Endothelial cell of umbilical vein (primary cell): ENCODE results near the gene SH3TC1.

Experiments used
- EZH2 ChIP-seq: IDR thresholded peaks from 2 replicates; pipeline ENCODE4 v1.6.1; 2012; ENCODE audit warnings: borderline replicate concordance, low read depth, mild to moderate bottlenecking, moderate library complexity, low read length, inconsistent platforms; ENCODE audit not compliant: severe bottlenecking
- MYC ChIP-seq: IDR thresholded peaks from one replicate; pipeline ENCODE4 v1.6.1; 2011; ENCODE audit warnings: mild to moderate bottlenecking, low read depth, low read length
- POLR2A ChIP-seq: IDR thresholded peaks from 2 replicates; pipeline ENCODE4 v1.6.1; 2012; ENCODE audit warnings: low read depth, mild to moderate bottlenecking, control low read depth, low read length
- POLR2AphosphoS5 ChIP-seq: IDR thresholded peaks from 2 replicates; pipeline ENCODE4 v1.6.1; 2012; ENCODE audit warnings: low read depth, mild to moderate bottlenecking, control low read depth, low read length, moderate library complexity; ENCODE audit not compliant: insufficient read depth
- TF ChIP-seq, protein P1 (sequence below), 2 donors: IDR thresholded peaks; 1 replicate in 1 of 2; 2 replicates in 1 of 2; pipeline ENCODE4 v1.5.1; 2011; ENCODE audit warnings: low read length in 2 of 2, mild to moderate bottlenecking in 2 of 2, moderate library complexity in 2 of 2, control low read depth in 1 of 2, inconsistent platforms in 1 of 2, low read depth in 1 of 2; ENCODE audit not compliant: insufficient read depth in 1 of 2; ENCODE audit errors: extremely low read depth in 1 of 2
- TF ChIP-seq, protein P2 (sequence below): IDR thresholded peaks from 2 replicates; pipeline ENCODE4 v1.6.1; 2011; ENCODE audit not compliant: insufficient read depth, insufficient read length

DNA sequence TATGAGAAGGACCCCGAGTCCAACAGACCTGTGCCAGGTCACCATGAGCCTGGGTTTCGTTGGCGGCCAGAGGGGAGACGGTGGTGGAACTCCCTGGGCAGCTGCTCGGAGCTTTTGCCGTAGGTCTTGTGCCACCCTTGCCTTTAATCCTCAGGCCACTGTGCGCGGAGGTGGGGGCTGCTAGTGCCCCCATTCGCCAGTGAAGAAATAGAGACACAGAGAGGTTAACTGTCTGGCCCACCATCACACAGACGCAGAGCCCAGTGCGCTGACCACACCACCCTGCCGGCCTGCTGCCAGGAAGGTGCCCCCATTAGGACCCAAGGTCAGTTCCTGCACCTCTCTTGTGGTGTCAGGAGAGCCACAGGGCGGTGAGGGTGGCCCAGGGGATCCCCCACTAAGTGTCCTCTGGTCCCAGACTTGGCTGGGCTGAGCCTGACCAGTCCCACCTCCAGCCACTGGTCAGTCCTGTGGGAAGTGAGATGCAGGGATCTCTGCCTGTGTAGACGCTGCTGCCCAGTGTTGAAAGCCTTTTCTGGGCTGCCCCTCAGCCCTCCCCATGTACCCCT is 42.2 kb downstream of the SH3TC1 start:
- TF ChIP-seq POLR2A (no peak), POLR2AphosphoS5 (peak; percentile 10), EZH2 (no peak), MYC (no peak)
- TF ChIP-seq, protein P1, sequence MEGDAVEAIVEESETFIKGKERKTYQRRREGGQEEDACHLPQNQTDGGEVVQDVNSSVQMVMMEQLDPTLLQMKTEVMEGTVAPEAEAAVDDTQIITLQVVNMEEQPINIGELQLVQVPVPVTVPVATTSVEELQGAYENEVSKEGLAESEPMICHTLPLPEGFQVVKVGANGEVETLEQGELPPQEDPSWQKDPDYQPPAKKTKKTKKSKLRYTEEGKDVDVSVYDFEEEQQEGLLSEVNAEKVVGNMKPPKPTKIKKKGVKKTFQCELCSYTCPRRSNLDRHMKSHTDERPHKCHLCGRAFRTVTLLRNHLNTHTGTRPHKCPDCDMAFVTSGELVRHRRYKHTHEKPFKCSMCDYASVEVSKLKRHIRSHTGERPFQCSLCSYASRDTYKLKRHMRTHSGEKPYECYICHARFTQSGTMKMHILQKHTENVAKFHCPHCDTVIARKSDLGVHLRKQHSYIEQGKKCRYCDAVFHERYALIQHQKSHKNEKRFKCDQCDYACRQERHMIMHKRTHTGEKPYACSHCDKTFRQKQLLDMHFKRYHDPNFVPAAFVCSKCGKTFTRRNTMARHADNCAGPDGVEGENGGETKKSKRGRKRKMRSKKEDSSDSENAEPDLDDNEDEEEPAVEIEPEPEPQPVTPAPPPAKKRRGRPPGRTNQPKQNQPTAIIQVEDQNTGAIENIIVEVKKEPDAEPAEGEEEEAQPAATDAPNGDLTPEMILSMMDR (IDR thresholded peaks at IDR 0.05; ENCODE audit: extremely low read depth in 1 of 2, insufficient read depth in 1 of 2, low read depth in 1 of 2, low read length in 2 of 2), result no peak
- TF ChIP-seq, protein P2, sequence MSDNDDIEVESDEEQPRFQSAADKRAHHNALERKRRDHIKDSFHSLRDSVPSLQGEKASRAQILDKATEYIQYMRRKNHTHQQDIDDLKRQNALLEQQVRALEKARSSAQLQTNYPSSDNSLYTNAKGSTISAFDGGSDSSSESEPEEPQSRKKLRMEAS, result no peak
